Breast epithelium (tissue), 4 donors: Measurements from ENCODE around the gene RCAN1. TPM values are rescaled to one million over a fixed set of nuclear protein-coding genes. Genes with fewer than 3 reads are reported as not detected.
A peak's percentile ranks its signal among the peaks of the same experiment; 100 is the strongest.

Experiments used
- DNase-seq, 2 donors: peaks; one replicate each; pipeline ENCODE4 v3.0.0-alpha.2; 2019; ENCODE audit warnings: low spot score in 2 of 2
- H3K27ac ChIP-seq, 2 donors: fragments of 200-600 bp; sonication (generic) in 1 of 2; one replicate each; pipeline ENCODE4 v1.5.1; 2016 to 2019; ENCODE audit warnings: mild to moderate bottlenecking in 1 of 2
- H3K27me3 ChIP-seq, 2 donors: fragments of 200-600 bp; sonication (generic) in 1 of 2; one replicate each; pipeline versions ENCODE4 v1.5.1 to v1.6.0; 2017 to 2019; ENCODE audit warnings: control low read depth in 1 of 2, mild to moderate bottlenecking in 1 of 2
- H3K36me3 ChIP-seq: fragments of 200-600 bp; one replicate; pipeline ENCODE4 v1.5.1; 2019
- H3K4me1 ChIP-seq, 2 donors: fragments of 200-600 bp; sonication (generic); one replicate each; pipeline ENCODE4 v1.5.1; 2016 to 2019; ENCODE audit warnings: control low read depth in 1 of 2
- H3K4me3 ChIP-seq, 3 donors: fragments of 200-600 bp; sonication (generic); 1 replicate in 2 of 3; 2 replicates in 1 of 3; pipeline ENCODE4 v1.5.1; 2016 to 2019; ENCODE audit warnings: mild to moderate bottlenecking in 3 of 3, moderate library complexity in 2 of 3
- H3K9me3 ChIP-seq, 2 donors: fragments of 200-600 bp; sonication (generic) in 1 of 2; one replicate each; pipeline ENCODE4 v1.5.1; 2016 to 2019; ENCODE audit warnings: control low read depth in 1 of 2
- POLR2A ChIP-seq: fragments of 450-650 bp; IDR thresholded peaks from one replicate; pipeline ENCODE4 v1.6.1; 2016; ENCODE audit warnings: antibody characterized with exemption, mild to moderate bottlenecking, moderate library complexity
- POLR2AphosphoS5 ChIP-seq, 3 donors: sonication (generic); formaldehyde crosslinking; IDR thresholded peaks; one replicate each; pipeline ENCODE4 v1.6.1; 2017; ENCODE audit warnings: antibody characterized with exemption in 3 of 3
- intact Hi-C: fragments of 100-400 bp; cut with DNase I; formaldehyde crosslinking; loops from one replicate; pipeline ENCODE4 v1.15.1; 2023; ENCODE audit warnings: low total_unique reads
- total RNA-seq, 3 donors: library from RNA; depleted of rRNA; stranded (reverse); fragments of >200 nt; gene quantifications; one replicate each; pipeline ENCODE4 v1.1.0, GENCODE V29; 2016
- TF ChIP-seq, protein P1 (sequence below), 3 donors: fragments of 450-650 bp; IDR thresholded peaks; one replicate each; pipeline ENCODE4 v1.5.1; 2016 to 2017; ENCODE audit warnings: antibody characterized with exemption in 3 of 3, mild to moderate bottlenecking in 3 of 3, moderate library complexity in 3 of 3

The RCAN1 gene
- total RNA-seq, 3 donors from 2014 or later: 30.1 to 73.0 (median 47.9) TPM

DNA sequence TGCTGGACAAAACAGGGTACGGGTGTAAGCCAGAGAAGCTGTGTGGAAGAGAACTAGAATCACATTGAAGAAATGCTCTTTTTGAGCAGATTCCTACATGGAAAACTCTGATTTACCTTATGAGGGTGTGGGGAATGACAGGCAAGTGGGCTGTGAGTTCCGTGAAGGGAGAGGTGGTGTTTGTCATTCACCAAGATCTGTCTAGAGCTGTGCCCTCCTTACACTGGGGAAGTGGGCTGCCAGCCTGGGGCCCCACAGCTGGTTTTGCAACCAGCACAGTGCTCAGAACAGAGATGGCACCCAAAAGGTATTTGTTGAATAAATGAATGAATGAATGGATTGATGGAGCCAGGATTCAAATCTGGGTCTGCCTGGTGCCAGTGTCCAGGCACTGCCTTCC, 10.4 kb downstream of the RCAN1 start:
- intact Hi-C loops: no loop called here
- TF ChIP-seq POLR2AphosphoS5 (IDR thresholded peaks at IDR 0.05) (no peak), POLR2A (no peak)
- TF ChIP-seq, protein P1, sequence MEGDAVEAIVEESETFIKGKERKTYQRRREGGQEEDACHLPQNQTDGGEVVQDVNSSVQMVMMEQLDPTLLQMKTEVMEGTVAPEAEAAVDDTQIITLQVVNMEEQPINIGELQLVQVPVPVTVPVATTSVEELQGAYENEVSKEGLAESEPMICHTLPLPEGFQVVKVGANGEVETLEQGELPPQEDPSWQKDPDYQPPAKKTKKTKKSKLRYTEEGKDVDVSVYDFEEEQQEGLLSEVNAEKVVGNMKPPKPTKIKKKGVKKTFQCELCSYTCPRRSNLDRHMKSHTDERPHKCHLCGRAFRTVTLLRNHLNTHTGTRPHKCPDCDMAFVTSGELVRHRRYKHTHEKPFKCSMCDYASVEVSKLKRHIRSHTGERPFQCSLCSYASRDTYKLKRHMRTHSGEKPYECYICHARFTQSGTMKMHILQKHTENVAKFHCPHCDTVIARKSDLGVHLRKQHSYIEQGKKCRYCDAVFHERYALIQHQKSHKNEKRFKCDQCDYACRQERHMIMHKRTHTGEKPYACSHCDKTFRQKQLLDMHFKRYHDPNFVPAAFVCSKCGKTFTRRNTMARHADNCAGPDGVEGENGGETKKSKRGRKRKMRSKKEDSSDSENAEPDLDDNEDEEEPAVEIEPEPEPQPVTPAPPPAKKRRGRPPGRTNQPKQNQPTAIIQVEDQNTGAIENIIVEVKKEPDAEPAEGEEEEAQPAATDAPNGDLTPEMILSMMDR (IDR thresholded peaks at IDR 0.05): no peak
- Histone ChIP-seq H3K4me1 (no peaks in the 10 kb centered on the region), H3K27me3 (no peaks in the 10 kb centered on the region), H3K4me3 (no peak overlapping the region), H3K9me3 (no peaks in the 10 kb centered on the region), H3K36me3 (no peaks in the 10 kb centered on the region), H3K27ac (no peak overlapping the region)
- DNase-seq: no peak

- Histone ChIP-seq H3K4me1 (no peaks in the 10 kb centered on the region), H3K4me3 (no peak overlapping the region), H3K36me3 (no peaks in the 10 kb centered on the region), H3K27me3 (no peaks in the 10 kb centered on the region), H3K27ac (no peak overlapping the region), H3K9me3 (no peaks in the 10 kb centered on the region)
- TF ChIP-seq, protein P1 (IDR thresholded peaks at IDR 0.05): no peak
- TF ChIP-seq POLR2AphosphoS5 (IDR thresholded peaks at IDR 0.05) (no peak), POLR2A (no peak)
- intact Hi-C loops: no loop called here
- DNase-seq: no peak
These were observed 11.2 kb downstream of the RCAN1 start for GRCh38 chr21:34603710-34604057.

DNA sequence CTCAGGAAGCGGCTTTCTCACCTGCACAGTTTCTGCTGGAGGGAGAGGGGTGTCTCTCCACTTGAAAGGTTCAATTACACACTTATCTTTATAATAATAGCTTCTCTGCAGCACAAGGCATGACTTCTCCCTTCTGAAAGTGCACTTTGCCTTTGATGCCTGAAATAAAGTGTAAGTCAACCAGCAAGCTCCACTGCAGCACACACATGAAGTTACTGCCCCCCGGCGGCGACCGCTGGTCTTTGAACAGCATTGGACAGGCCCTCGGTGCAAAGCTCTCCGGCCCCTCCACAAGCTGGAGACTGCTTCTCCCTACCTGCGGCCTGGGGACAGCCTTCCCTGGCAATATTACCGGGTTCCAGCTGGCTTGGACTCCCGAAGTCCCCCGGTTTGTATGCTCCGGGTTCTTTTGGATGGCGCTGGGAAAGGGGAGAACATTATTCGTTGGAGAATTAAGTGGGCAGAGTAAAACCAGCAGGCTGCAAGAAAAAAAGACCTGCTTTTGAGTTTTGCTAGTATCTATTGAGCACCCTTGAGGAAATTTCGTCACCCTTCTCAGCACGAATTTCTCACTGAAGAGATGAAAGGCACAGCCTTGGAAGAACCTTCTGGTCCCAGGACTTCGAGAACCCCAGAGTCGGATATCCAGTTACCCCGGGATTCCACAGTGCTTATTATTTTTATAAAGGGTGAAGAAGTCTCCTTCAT, 11.8 kb downstream of the RCAN1 start:
- peak; percentile 83 to 84 for DNase-seq
- Histone ChIP-seq H3K36me3 (no peaks in the 10 kb centered on the region), H3K27me3 (no peaks in the 10 kb centered on the region), H3K4me3 (no peak overlapping the region), H3K27ac (no peak overlapping the region), H3K9me3 (no peaks in the 10 kb centered on the region), H3K4me1 (no peaks in the 10 kb centered on the region)
- TF ChIP-seq POLR2A: no peak
- TF ChIP-seq, protein P1 (IDR thresholded peaks at IDR 0.05): peak in 2 of 3 donors; percentile 69 to 73
- TF ChIP-seq POLR2AphosphoS5 (IDR thresholded peaks at IDR 0.05): peak in 1 of 3 donors; percentile 16
- intact Hi-C loops: no loop called here

GRCh38 chr21:34602061-34602460, 12.9 kb downstream of the RCAN1 start:
- DNase-seq: no peak
- Histone ChIP-seq H3K36me3 (no peaks in the 10 kb centered on the region), H3K27me3 (no peaks in the 10 kb centered on the region), H3K4me1 (no peaks in the 10 kb centered on the region), H3K27ac (no peak overlapping the region), H3K4me3 (no peak overlapping the region), H3K9me3 (no peaks in the 10 kb centered on the region)
- intact Hi-C loops: no loop called here
- no peak for TF ChIP-seq POLR2AphosphoS5 (IDR thresholded peaks at IDR 0.05)
- TF ChIP-seq, protein P1 (IDR thresholded peaks at IDR 0.05): no peak
- TF ChIP-seq POLR2A: no peak

- no peaks in the 10 kb centered on the region for H3K9me3 ChIP-seq
- no peak for DNase-seq
- no peak for TF ChIP-seq POLR2AphosphoS5 (IDR thresholded peaks at IDR 0.05)
- TF ChIP-seq, protein P1 (IDR thresholded peaks at IDR 0.05): no peak
- no peak for TF ChIP-seq POLR2A
- H3K27ac ChIP-seq: no peak overlapping the region
- no peaks in the 10 kb centered on the region for H3K27me3 ChIP-seq
- intact Hi-C loops: no loop called here
- no peaks in the 10 kb centered on the region for H3K4me1 ChIP-seq
- no peak overlapping the region for H3K4me3 ChIP-seq
- no peaks in the 10 kb centered on the region for H3K36me3 ChIP-seq
These were observed 15.3 kb downstream of the RCAN1 start for GRCh38 chr21:34599534-34600101.
